ENCODE data around the gene CCDC93.
A peak's percentile ranks its signal among the peaks of the same experiment; 100 is the strongest.

The CCDC93 gene

GRCh38 chr2:118048401-118048800 lies 34.5 kb upstream of the CCDC93 start:
- POLR2A ChIA-PET = interaction anchor here (0.8 to 2.5 kb wide), 2 partner anchors 11 to 213 kb away, joined by 3 to 9 read pairs; no protein-coding TSS in a partner anchor
- no peak for TF ChIP-seq CTCF (IDR thresholded peaks at IDR 0.05; ENCODE audit: insufficient read depth, low read length, missing control alignments)
- no peak for DNase-seq (ENCODE audit: low read depth, low spot score)
- no peak overlapping the region for H3K4me3 ChIP-seq (ENCODE audit: low read depth, low read length)
- CTCF ChIA-PET = interaction anchor here (1.1 to 10.3 kb wide), 8 partner anchors 12 to 815 kb away, joined by 3 to 235 read pairs (median 22); partner anchors contain the start of gene INSIG2

- no peak for TF ChIP-seq CTCF (IDR thresholded peaks at IDR 0.05; ENCODE audit: insufficient read depth, low read length, missing control alignments)
- ChIA-PET CTCF (interaction anchor here (0.9 to 10.3 kb wide), 31 partner anchors 11 to 824 kb away, joined by 3 to 235 read pairs (median 5); partner anchors contain the start of genes CCDC93, DDX18 and INSIG2), POLR2A (interaction anchor here (0.6 to 2.5 kb wide), 2 partner anchors 12 to 816 kb away, joined by 3 to 9 read pairs; no protein-coding TSS in a partner anchor)
- no peak overlapping the region for H3K4me3 ChIP-seq (ENCODE audit: low read depth, low read length)
- DNase-seq (ENCODE audit: low read depth, low spot score) = no peak
These were observed 33.5 kb upstream of the CCDC93 start for GRCh38 chr2:118047380-118047826.

GRCh38 chr2:118046634-118047210 lies 32.9 kb upstream of the CCDC93 start:
- ChIA-PET CTCF (interaction anchor here (0.7 to 10.3 kb wide), 39 partner anchors 8 to 824 kb away, joined by 3 to 235 read pairs (median 5); partner anchors contain the start of genes CCDC93, DDX18 and INSIG2), POLR2A (interaction anchor here (0.6 to 2.5 kb wide), 2 partner anchors 13 to 14 kb away, joined by 3 to 9 read pairs; no protein-coding TSS in a partner anchor)
- TF ChIP-seq CTCF (IDR thresholded peaks at IDR 0.05; ENCODE audit: insufficient read depth, low read length, missing control alignments) = peak; percentile 45
- no peak overlapping the region for H3K4me3 ChIP-seq (ENCODE audit: low read depth, low read length)
- DNase-seq (ENCODE audit: low read depth, low spot score) = no peak

- H3K4me3 ChIP-seq (ENCODE audit: low read depth, low read length) = no peak overlapping the region
- ChIA-PET CTCF (interaction anchor here (0.8 to 10.3 kb wide), 12 partner anchors 9 to 818 kb away, joined by 3 to 235 read pairs (median 8); no protein-coding TSS in a partner anchor), POLR2A (no interaction called here)
- no peak for DNase-seq (ENCODE audit: low read depth, low spot score)
- TF ChIP-seq CTCF (IDR thresholded peaks at IDR 0.05; ENCODE audit: insufficient read depth, low read length, missing control alignments) = no peak
These were observed 31.4 kb upstream of the CCDC93 start for GRCh38 chr2:118045286-118045685.

- POLR2A ChIA-PET = no interaction called here
- DNase-seq (ENCODE audit: low read depth, low spot score) = no peak
- TF ChIP-seq CTCF (IDR thresholded peaks at IDR 0.05; ENCODE audit: insufficient read depth, low read length, missing control alignments) = no peak
- CTCF ChIA-PET = interaction anchor here (1.0 to 10.3 kb wide), 2 partner anchors 9 to 17 kb away, joined by 3 to 235 read pairs; no protein-coding TSS in a partner anchor
- H3K4me3 ChIP-seq (ENCODE audit: low read depth, low read length) = no peak overlapping the region
These were observed 31.0 kb upstream of the CCDC93 start for GRCh38 chr2:118044854-118045253.

- POLR2A ChIA-PET = no interaction called here
- H3K4me3 ChIP-seq (ENCODE audit: low read depth, low read length) = no peak overlapping the region
- CTCF ChIA-PET = interaction anchor here (1.0 to 10.3 kb wide), 2 partner anchors 9 to 18 kb away, joined by 3 to 235 read pairs; no protein-coding TSS in a partner anchor
- no peak for DNase-seq (ENCODE audit: low read depth, low spot score)
- TF ChIP-seq CTCF (IDR thresholded peaks at IDR 0.05; ENCODE audit: insufficient read depth, low read length, missing control alignments) = no peak
These were observed 30.3 kb upstream of the CCDC93 start for GRCh38 chr2:118044103-118044716.

Data from AG04449 (cell line).